GM12891 (cell line): ENCODE measurements around the gene HSD17B1.
"Not testable (repeated sequence)": the region's sequence is repeated elsewhere in the genome, so short reads cannot be mapped to it uniquely, and the experiment has no call there.

Experiments used
- DNase-seq: peaks from one replicate; pipeline ENCODE4 v3.0.0; 2011; ENCODE audit warnings: low spot score; ENCODE audit not compliant: insufficient read length
- FAIRE-seq: peaks from 2 replicates; lab custom pipeline; 2011; peaks lifted over from hg19 to GRCh38; lab: Jason Lieb, UNC
- PAX5 ChIP-seq: IDR thresholded peaks from 2 replicates; pipeline ENCODE4 v1.6.1; 2011; ENCODE audit warnings: low read length, moderate library complexity, mild to moderate bottlenecking; ENCODE audit not compliant: insufficient read depth, severe bottlenecking
- POLR2A ChIP-seq: IDR thresholded peaks from 2 replicates; pipeline ENCODE4 v1.6.1; 2011; ENCODE audit warnings: low read depth, low read length, control low read depth
- POLR2AphosphoS5 ChIP-seq: IDR thresholded peaks from 2 replicates; pipeline ENCODE4 v1.6.1; 2011; ENCODE audit warnings: low read depth, low read length, control low read depth
- POU2F2 ChIP-seq: IDR thresholded peaks from 2 replicates; pipeline ENCODE4 v1.6.1; 2011; ENCODE audit warnings: low read depth, mild to moderate bottlenecking, control low read depth, low read length, moderate library complexity
- SPI1 ChIP-seq: IDR thresholded peaks from 2 replicates; pipeline ENCODE4 v1.6.1; 2011; ENCODE audit warnings: low read depth, low read length, control low read depth
- TAF1 ChIP-seq: IDR thresholded peaks from 2 replicates; pipeline ENCODE4 v1.6.1; 2011; ENCODE audit warnings: low read depth, low read length, control low read depth

Gene HSD17B1

GRCh38 chr17:42536372-42537155 lies 16.2 kb upstream of the HSD17B1 start:
- peak; percentile 94 for DNase-seq
- FAIRE-seq, result peak; percentile 88
- TF ChIP-seq TAF1 (no peak), POU2F2 (no peak), PAX5 (no peak)

DNA sequence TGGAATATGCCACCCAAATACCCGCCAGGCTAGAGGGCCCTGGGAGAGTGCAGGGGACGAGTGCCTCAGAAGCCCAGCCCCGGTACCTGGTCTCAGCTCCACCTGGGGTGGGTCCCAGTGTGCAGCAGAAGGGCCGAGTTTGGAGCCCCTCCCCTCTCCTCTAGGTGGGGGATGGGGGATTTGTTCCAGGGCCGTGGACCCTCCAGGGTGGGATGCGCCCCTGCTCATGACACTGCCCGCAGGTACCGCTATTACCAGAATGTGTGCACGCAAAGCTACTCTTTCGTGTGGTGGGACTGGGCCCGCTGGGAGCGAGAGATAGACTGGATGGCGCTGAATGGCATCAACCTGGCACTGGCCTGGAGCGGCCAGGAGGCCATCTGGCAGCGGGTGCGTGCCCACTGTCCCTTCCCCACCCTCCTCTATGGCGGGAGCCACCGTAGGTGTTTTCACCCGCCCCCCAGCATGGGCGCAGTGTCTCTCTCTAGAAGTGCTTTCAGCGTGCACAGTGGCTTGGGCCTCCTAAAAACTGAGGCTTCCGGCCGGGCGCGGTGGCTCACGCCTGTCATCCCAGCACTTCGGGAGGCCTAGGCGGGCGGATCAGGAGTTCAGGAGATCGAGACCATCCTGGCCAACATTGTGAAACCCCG lies 15.4 kb upstream of the HSD17B1 start:
- DNase-seq (no peak), FAIRE-seq (no peak)
- TF ChIP-seq POLR2A (no peak), SPI1 (no peak), PAX5 (no peak), TAF1 (no peak), POLR2AphosphoS5 (no peak), POU2F2 (no peak)

DNA sequence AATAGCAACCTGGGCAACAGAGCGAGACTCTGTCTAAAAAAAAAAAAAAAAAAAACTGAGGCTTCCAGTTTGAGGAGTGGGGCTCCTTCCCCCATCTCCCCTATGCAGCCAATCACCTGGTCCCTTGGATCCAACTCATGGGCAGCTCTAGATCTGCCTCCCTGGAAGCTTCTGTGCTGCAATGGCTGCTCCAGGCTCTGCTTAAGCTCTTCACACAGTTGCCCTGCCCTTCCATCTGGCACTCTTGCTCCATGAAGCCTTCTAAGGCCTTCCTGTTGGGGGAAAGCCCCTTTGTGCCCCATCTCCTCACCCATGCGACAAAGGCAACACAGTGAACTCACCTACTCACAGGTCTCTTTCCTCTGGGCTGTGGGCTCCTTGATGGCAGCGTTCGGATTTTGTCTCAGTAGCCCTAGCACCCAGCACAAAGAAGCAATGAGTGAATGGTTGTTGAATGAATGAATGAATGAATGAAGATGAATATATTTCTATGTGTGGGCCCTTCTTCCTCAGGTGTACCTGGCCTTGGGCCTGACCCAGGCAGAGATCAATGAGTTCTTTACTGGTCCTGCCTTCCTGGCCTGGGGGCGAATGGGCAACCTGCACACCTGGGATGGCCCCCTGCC lies 14.8 kb upstream of the HSD17B1 start:
- no peak for FAIRE-seq
- no peak for DNase-seq
- TF ChIP-seq POLR2AphosphoS5, result no peak
- no peak for TF ChIP-seq POU2F2
- no peak for TF ChIP-seq POLR2A
- TF ChIP-seq TAF1, result no peak
- TF ChIP-seq PAX5, result no peak
- TF ChIP-seq SPI1, result no peak

DNA sequence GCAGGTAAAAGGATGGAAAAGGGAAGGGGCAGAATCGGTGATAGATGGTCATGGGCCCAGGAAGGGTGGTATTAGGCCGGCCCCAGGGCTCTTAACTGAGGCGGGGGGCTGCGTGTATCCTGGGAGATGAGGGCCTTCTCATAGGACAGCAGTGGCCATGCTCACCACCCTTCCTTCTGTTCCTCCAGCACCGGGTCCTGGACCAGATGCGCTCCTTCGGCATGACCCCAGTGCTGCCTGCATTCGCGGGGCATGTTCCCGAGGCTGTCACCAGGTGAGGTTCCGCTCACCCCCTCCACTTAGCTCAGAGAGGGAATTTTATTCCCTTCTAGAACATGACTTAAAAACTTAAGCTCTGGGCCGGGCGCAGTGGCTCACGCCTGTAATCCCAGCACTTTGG lies 14.2 kb upstream of the HSD17B1 start:
- DNase-seq (no peak), FAIRE-seq (no peak)
- TF ChIP-seq PAX5 (no peak), POU2F2 (no peak), TAF1 (no peak), POLR2AphosphoS5 (no peak), POLR2A (no peak), SPI1 (no peak)

GRCh38 chr17:42540558-42540957 lies 12.2 kb upstream of the HSD17B1 start:
- FAIRE-seq, DNase-seq: not testable (repeated sequence)

DNA sequence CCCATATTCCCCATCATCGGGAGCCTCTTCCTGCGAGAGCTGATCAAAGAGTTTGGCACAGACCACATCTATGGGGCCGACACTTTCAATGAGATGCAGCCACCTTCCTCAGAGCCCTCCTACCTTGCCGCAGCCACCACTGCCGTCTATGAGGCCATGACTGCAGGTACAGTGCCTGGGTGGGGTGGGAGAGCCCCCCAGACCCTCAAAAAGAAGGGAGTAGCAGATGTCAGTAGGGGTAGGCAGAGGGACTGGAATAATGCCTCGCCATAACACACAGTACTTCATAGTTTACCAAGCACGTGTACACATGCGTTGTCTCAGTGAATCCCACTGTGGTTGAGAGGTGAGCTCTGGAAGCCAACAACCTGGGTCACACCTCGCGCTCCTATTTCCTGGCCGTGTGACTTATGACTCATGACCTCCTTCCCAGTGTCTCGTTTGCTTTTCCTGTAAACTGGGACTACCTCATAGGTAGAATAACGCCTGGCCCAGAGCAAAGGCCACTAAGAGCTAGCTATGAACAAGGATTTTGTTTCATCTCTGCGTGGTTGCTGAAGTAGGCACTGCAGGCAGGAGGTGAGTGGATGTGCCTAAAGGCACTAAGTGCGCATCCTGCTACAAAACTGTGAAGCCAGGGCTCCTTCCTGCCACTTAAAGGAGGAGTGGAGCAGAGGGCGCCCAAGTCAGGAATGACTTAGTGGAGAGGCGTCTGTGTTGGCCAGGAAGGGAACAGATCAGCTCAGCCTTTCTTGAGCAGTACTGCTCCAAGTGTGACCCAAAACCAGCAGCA lies 11.5 kb upstream of the HSD17B1 start:
- DNase-seq (no peak), FAIRE-seq (no peak)
- TF ChIP-seq POLR2A (no peak), PAX5 (no peak), POLR2AphosphoS5 (no peak), POU2F2 (no peak), SPI1 (no peak), TAF1 (no peak)

GRCh38 chr17:42543190-42544079 lies 9.3 kb upstream of the HSD17B1 start:
- TF ChIP-seq POLR2AphosphoS5 (no peak), POLR2A (no peak)
- FAIRE-seq (no peak), DNase-seq (no peak)

DNA sequence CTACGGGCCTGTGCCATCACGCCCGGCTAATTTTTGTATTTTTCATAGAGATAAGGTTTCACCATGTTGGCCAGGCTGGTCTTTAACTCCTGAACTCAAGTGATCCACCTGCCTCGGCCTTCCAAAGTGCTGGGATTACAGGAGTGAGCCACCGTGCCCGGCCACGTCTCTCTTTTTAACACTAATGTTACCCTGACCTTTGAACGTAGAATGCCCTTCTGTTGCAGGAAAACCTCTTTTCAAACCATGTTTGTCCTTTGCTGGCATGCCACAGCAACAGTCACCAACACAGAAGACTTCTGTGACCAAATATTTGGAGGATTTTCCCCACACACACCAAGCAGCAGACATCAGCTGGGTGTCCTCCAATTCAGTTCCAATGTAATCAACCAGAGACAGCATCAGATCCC lies 7.8 kb upstream of the HSD17B1 start:
- DNase-seq, result no peak
- no peak for TF ChIP-seq POU2F2
- no peak for TF ChIP-seq POLR2AphosphoS5
- no peak for TF ChIP-seq PAX5
- TF ChIP-seq POLR2A, result no peak
- no peak for TF ChIP-seq SPI1
- TF ChIP-seq TAF1, result no peak
- FAIRE-seq, result no peak

DNA sequence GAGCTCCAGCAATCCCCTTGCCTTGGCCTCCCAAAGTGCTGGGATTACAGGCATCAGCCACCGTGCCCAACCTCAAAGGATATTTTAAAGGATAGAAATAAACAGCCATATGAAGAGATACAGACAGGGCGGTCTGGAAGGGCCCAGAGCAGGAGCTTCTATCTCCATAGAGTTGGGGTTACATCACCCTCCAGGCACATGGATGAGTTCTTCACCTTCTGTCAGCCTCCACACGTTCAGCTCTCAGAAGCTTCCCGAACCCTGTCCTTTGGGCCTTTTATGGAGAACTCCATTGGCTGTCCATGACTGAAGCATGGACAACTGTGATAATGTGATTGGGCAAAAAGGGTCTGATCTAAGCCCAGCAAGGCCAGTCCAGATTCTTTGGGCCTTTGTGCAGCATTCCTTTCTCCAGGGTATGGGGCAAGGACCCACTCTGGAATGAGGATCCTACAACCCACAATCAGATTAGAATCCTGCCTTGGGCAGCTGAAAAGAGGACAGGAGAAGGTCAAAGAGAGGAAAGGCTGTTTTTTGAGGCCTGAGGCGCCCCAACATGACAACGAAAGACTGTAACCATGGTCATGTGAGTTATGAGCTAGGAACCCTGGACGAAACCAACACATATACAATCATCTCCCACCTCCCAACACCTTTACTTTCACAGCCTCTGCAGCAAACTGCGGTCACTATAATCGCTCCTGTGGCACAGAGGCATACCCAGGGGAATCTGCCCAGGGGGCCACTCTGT lies 6.8 kb upstream of the HSD17B1 start:
- peak; percentile 84 for FAIRE-seq
- DNase-seq, result not testable (repeated sequence)

DNA sequence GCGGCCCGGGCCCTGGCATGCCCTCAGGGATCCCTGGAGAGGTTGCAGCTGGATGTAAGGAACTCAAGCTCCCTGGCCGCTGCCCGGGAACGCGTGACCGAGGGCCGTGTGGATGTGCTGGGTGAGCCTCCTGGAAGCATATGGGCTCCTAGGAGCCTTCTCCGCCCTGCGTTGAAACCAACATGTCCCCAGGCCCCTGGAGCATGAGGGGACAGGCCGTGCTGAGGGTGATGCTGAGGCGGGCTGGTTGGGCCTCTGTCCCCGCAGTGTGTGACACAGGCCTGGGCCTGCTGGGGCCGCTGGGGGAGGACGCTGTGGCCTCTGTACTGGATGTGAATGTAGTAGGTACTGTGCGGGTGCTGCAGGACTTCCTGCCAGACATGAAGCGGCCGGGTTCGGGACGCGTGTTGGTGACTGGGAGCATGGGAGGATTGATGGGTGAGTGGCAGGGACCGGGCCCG lies 5.7 kb upstream of the HSD17B1 start:
- DNase-seq, result no peak
- FAIRE-seq, result no peak
- no peak for TF ChIP-seq POLR2A
- no peak for TF ChIP-seq POLR2AphosphoS5
- TF ChIP-seq PAX5, result no peak
- no peak for TF ChIP-seq TAF1
- TF ChIP-seq SPI1, result no peak
- TF ChIP-seq POU2F2, result no peak
